SJSA1 (cell line): ENCODE results near the gene IZUMO1. TPM values are rescaled to one million over a fixed set of nuclear protein-coding genes. Genes with fewer than 3 reads are reported as not detected.
"Not testable (repeated sequence)": the region's sequence is repeated elsewhere in the genome, so short reads cannot be mapped to it uniquely, and the experiment has no call there.

Source experiments
- DNase-seq, 2 experiments: peaks; one replicate each; pipeline ENCODE4 v3.0.0-alpha.2; 2015 to 2020; ENCODE audit warnings: low spot score in 2 of 2, low read depth in 1 of 2
- H3K27ac ChIP-seq: fragments of 250-450 bp; sonication (Bioruptor Pico); 2 replicates; pipeline ENCODE4 v1.5.1; 2020; ENCODE audit warnings: mild to moderate bottlenecking, moderate library complexity
- H3K27me3 ChIP-seq: fragments of 250-450 bp; sonication (Bioruptor Pico); replicated peaks from 2 replicates; pipeline ENCODE4 v1.5.1; 2020; ENCODE audit warnings: mild to moderate bottlenecking, moderate library complexity
- H3K36me3 ChIP-seq: fragments of 250-450 bp; sonication (Bioruptor Pico); 2 replicates; pipeline ENCODE4 v1.5.1; 2020; ENCODE audit warnings: mild to moderate bottlenecking
- H3K4me1 ChIP-seq: fragments of 250-450 bp; sonication (Bioruptor Pico); replicated peaks from 2 replicates; pipeline ENCODE4 v1.6.1; 2021; ENCODE audit warnings: mild to moderate bottlenecking
- H3K4me3 ChIP-seq: fragments of 250-450 bp; sonication (Bioruptor Pico); 2 replicates; pipeline ENCODE4 v1.5.1; 2020; ENCODE audit warnings: mild to moderate bottlenecking
- H3K9me3 ChIP-seq: fragments of 250-450 bp; sonication (Bioruptor Pico); replicated peaks from 2 replicates; pipeline ENCODE4 v1.5.1; 2020; ENCODE audit warnings: mild to moderate bottlenecking
- total RNA-seq: library from RNA; depleted of rRNA; stranded (reverse); fragments of >200 nt; shearing (Covaris generic); gene quantifications from 2 replicates; pipeline ENCODE4 v1.2.3, GENCODE V29; 2014; rRNA removed

The IZUMO1 gene
- not detected in 2 replicates for total RNA-seq

- H3K27ac ChIP-seq, result peak within 1 kb of the TSS; percentile 59
- H3K9me3 ChIP-seq, result no peaks in the 10 kb centered on the region
- peak; percentile 83 to 87 for DNase-seq
- no peaks in the 10 kb centered on the region for H3K36me3 ChIP-seq
- H3K4me1 ChIP-seq, result no peaks in the 10 kb centered on the region
- peaks cover 5% of the 10 kb centered on the region for H3K27me3 ChIP-seq
- peak within 1 kb of the TSS; percentile 39 for H3K4me3 ChIP-seq
These were observed at the start of gene IZUMO1 for GRCh38 chr19:48746738-48747575. Gene IZUMO1, minus strand, starts transcription at chr19:48746909. Its CDS starts 1,050 bp downstream, at chr19:48745859.

- no peak for DNase-seq
- Histone ChIP-seq H3K4me3 (no peak overlapping the region; the same call in 1 of the 2 replicates), H3K27ac (peak overlapping the region; percentile 46)
These were observed 49.0 kb upstream of the IZUMO1 start for GRCh38 chr19:48795685-48796070.

GRCh38 chr19:48795055-48795684, 48.5 kb upstream of the IZUMO1 start:
- Histone ChIP-seq H3K4me3 (peak overlapping the region; percentile 40), H3K27me3 (no peaks in the 10 kb centered on the region), H3K27ac (peak overlapping the region; percentile 46), H3K4me1 (peaks cover 14% of the 10 kb centered on the region), H3K9me3 (no peaks in the 10 kb centered on the region), H3K36me3 (no peaks in the 10 kb centered on the region)
- peak; percentile 93 to 94 for DNase-seq

More at GRCh38 chr19:48795685-48796070, 49.0 kb upstream of the IZUMO1 start:
- Histone ChIP-seq H3K4me1 (peaks cover 14% of the 10 kb centered on the region), H3K36me3 (no peaks in the 10 kb centered on the region), H3K9me3 (no peaks in the 10 kb centered on the region), H3K27me3 (no peaks in the 10 kb centered on the region)

- Histone ChIP-seq H3K36me3 (no peaks in the 10 kb centered on the region), H3K27me3 (no peaks in the 10 kb centered on the region), H3K4me1 (peaks cover 11% of the 10 kb centered on the region), H3K4me3 (no peak overlapping the region), H3K27ac (no peak overlapping the region), H3K9me3 (no peaks in the 10 kb centered on the region)
- DNase-seq, result no peak
These were observed 47.6 kb upstream of the IZUMO1 start for GRCh38 chr19:48794291-48794690.

GRCh38 chr19:48793271-48793670, 46.6 kb upstream of the IZUMO1 start:
- DNase-seq, result no peak
- Histone ChIP-seq H3K4me3 (no peak overlapping the region), H3K27ac (no peak overlapping the region), H3K9me3 (no peaks in the 10 kb centered on the region), H3K36me3 (no peaks in the 10 kb centered on the region), H3K4me1 (peaks cover 5% of the 10 kb centered on the region), H3K27me3 (no peaks in the 10 kb centered on the region)

GRCh38 chr19:48787331-48787730, 40.6 kb upstream of the IZUMO1 start:
- H3K4me3 ChIP-seq, H3K27me3 ChIP-seq, H3K4me1 ChIP-seq, DNase-seq, H3K9me3 ChIP-seq, H3K36me3 ChIP-seq, H3K27ac ChIP-seq: not testable (repeated sequence)

GRCh38 chr19:48786422-48786821, 39.7 kb upstream of the IZUMO1 start:
- H3K27me3 ChIP-seq, DNase-seq, H3K36me3 ChIP-seq, H3K4me1 ChIP-seq, H3K27ac ChIP-seq, H3K4me3 ChIP-seq, H3K9me3 ChIP-seq: not testable (repeated sequence)

GRCh38 chr19:48784527-48784926, 37.8 kb upstream of the IZUMO1 start:
- H3K27me3 ChIP-seq, result no peaks in the 10 kb centered on the region
- DNase-seq, result no peak
- no peaks in the 10 kb centered on the region for H3K9me3 ChIP-seq
- no peaks in the 10 kb centered on the region for H3K36me3 ChIP-seq
- peaks cover 10% of the 10 kb centered on the region for H3K4me1 ChIP-seq
- H3K4me3 ChIP-seq, result no peak overlapping the region
- H3K27ac ChIP-seq, result no peak overlapping the region

GRCh38 chr19:48780631-48781391, 34.1 kb upstream of the IZUMO1 start:
- Histone ChIP-seq H3K27ac (no peak overlapping the region), H3K36me3 (no peaks in the 10 kb centered on the region)
- DNase-seq, result no peak

GRCh38 chr19:48779636-48780035, 32.9 kb upstream of the IZUMO1 start:
- Histone ChIP-seq H3K9me3 (no peaks in the 10 kb centered on the region), H3K27ac (no peak overlapping the region), H3K27me3 (no peaks in the 10 kb centered on the region), H3K4me3 (no peak overlapping the region), H3K4me1 (peaks cover 10% of the 10 kb centered on the region), H3K36me3 (no peaks in the 10 kb centered on the region)
- no peak for DNase-seq

More at GRCh38 chr19:48780631-48781391, 34.1 kb upstream of the IZUMO1 start:
- H3K9me3 ChIP-seq, result no peaks in the 10 kb centered on the region
- peaks cover 10% of the 10 kb centered on the region for H3K4me1 ChIP-seq
- H3K27me3 ChIP-seq, result no peaks in the 10 kb centered on the region
- H3K4me3 ChIP-seq, result no peak overlapping the region

- H3K27me3 ChIP-seq, result no peaks in the 10 kb centered on the region
- H3K4me3 ChIP-seq, result no peak overlapping the region
- no peaks in the 10 kb centered on the region for H3K9me3 ChIP-seq
- H3K4me1 ChIP-seq, result peaks cover 15% of the 10 kb centered on the region
- H3K27ac ChIP-seq, result no peak overlapping the region
- DNase-seq, result no peak
- H3K36me3 ChIP-seq, result no peaks in the 10 kb centered on the region
These were observed 31.0 kb upstream of the IZUMO1 start for GRCh38 chr19:48777720-48778119.

- H3K4me3 ChIP-seq, result no peak overlapping the region
- no peak overlapping the region for H3K27ac ChIP-seq
- no peaks in the 10 kb centered on the region for H3K36me3 ChIP-seq
- H3K9me3 ChIP-seq, result no peaks in the 10 kb centered on the region
- peaks cover 12% of the 10 kb centered on the region for H3K4me1 ChIP-seq
- no peaks in the 10 kb centered on the region for H3K27me3 ChIP-seq
- DNase-seq, result no peak
These were observed 30.4 kb upstream of the IZUMO1 start for GRCh38 chr19:48777139-48777538.

- Histone ChIP-seq H3K27ac (no peak overlapping the region), H3K4me1 (peaks cover 10% of the 10 kb centered on the region), H3K27me3 (peaks cover 6% of the 10 kb centered on the region), H3K4me3 (no peak overlapping the region), H3K9me3 (no peaks in the 10 kb centered on the region), H3K36me3 (no peaks in the 10 kb centered on the region)
- no peak for DNase-seq
These were observed 25.8 kb upstream of the IZUMO1 start for GRCh38 chr19:48772503-48772953.
